ENCODE results near the gene DNAH17.
A peak's percentile ranks its signal among the peaks of the same experiment; 100 is the strongest.

The DNAH17 gene

DNA sequence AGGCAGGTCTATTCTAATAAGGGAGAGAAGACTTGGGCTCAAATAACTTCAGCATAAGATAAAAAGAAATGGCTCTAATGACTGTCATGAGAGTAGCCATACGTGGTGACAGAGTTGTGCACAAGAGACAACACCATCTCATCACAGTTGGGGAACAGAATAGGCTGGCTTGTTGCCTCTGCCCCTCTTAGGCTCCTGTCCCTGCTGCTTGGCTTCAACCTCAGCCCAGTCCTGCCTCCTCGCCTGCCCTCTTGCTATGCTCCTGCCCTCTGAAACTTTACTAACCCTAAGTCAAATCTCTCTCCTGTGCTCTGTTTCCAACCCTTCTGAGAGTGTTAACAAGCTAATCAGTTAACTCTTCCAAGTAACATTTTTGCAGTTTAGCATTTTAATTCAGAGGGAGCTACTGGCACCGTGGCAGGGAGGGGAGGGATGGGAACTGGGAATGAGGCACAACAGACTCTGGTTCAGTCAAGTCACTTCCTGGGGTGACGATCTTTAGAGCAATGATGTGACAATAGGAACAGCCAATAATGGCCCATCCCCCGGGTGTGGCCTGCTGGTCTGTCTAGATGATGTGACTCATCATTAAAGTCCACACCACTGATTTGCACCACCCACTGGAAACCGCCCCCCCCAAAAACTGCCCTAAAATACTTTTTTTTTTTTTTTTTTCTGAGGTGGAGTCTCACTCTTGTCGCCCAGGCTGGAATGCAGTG lies 35.5 kb downstream of the DNAH17 start:
- peak; percentile 20 for DNase-seq

DNA sequence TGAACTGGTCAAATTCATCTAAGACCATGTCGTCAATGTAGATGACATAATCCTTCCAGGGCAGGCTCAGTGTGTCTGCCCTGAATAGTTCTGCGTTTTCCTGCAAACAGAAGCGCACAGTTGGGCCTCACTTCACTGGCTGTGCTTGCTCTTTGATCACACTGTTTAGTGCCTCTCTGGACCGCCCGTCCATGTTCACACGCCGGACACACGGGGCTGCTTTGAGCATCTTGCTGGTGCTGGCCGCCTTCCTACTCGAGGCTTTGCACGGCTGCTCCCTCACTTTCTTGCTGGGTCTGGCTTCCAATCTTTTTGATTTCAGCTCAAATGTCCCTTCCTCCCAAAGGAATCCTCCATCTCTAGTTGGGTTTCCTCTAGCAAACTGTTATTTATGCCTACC lies 37.4 kb downstream of the DNAH17 start:
- no peak for DNase-seq

GRCh38 chr17:78538033-78538776 lies 39.0 kb downstream of the DNAH17 start:
- no peak for DNase-seq

DNA sequence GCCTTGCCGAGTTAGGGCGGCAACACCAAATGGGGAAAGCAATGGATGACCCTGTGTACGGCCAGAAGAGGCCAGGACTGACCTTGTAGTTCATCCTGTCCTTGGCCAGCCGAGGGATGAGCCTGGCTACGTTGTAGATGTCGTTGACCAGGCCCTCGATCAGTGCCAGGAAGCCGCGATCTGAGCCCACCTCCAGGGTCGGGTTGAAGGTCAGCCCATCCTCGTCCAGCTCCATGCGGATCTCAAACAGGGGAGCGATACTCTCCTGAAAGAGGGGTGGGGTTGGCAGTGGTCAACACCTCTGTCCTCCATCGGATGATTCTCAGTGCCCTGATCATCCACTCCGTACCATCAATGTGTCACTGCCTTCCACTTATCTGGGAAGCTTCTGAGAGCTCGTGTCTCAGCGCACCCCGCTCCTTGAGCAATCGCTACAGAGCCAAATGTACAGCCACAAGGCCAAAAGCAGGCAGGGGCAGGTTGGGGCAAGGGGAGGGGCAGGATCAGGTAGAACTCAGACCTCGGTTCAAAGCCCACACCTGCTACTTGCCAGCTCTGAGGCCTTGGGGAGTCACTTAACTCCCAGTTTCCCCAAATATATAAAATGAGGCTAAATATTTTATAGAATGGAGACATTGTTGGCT lies 39.9 kb downstream of the DNAH17 start:
- no peak for DNase-seq

GRCh38 chr17:78535273-78536197 lies 41.7 kb downstream of the DNAH17 start:
- DNase-seq = no peak

DNA sequence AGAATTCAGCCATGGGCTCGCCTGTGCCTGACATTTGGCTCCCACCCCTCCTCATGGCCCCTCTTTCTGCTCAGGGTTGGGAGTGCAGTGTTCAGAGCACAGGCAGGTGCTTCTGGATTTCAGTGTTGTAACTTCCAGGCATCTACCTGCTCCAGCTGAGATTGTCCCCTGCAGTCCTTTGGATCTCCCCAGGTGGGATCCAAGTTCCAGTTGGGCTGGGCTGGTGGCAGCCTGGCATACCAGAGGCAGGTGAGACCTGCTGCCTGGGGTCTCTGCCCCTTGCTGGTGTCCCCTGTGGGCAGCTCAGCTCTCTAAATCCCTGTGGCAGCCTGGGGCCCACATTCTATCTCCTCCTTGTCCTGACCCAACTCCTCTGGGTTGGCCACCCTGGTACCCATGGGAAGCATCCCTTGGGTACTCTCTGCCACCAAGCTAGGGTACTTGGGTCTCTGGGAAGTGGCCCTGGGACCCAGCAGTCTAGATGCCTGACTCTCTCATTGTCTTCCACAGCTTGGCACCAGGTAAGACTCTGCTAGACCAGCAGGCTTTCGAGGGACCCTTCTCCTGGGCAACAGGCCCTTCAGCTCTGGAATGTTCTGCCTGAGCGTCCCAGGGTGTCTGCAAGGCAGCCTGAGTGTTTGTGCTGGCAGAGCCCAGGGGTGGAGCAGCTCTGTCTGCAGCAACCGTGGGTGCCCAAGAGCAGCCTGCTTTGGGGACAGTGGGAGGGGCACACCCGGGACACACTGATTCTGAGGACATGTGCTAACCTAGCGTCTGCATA lies 42.5 kb downstream of the DNAH17 start:
- DNase-seq = no peak

DNA sequence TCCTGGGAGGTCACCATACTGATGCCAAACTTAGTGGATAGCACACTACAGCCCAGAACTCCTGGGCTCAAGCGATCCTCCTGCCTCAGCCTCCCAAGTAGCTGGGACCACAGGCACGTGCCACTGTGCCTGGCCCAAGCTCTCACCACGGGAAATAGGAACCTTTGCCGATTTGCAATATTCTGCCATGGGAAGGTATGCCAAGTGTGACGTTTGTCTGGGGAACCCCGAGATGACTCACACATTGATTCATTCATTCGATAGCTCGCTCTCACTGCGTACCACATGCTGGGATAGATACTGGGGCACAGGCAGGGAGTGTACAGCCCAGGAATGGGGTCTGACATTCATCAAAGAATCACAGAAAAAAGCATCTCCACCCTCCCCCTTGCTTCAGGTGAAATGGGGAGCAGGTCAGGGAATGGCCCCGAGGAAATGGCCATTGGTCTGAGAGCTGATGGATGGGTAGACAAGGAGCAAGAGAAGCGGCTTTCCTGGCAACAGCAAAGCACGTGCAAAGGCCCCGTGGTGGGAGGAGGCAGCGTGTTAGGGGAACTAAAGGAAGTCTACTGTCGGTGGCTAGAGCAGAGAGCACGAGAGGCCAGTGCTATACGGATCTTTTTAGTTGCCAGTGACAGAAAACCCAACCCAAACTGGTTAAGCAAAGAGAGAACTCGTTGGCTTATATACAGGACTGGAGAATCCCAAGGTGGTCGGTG lies 44.1 kb downstream of the DNAH17 start:
- no peak for DNase-seq

GRCh38 chr17:78532311-78532710 lies 44.9 kb downstream of the DNAH17 start:
- DNase-seq = no peak

- DNase-seq = no peak
Measured at GRCh38 chr17:78530675-78531074, 46.5 kb downstream of the DNAH17 start.

DNA sequence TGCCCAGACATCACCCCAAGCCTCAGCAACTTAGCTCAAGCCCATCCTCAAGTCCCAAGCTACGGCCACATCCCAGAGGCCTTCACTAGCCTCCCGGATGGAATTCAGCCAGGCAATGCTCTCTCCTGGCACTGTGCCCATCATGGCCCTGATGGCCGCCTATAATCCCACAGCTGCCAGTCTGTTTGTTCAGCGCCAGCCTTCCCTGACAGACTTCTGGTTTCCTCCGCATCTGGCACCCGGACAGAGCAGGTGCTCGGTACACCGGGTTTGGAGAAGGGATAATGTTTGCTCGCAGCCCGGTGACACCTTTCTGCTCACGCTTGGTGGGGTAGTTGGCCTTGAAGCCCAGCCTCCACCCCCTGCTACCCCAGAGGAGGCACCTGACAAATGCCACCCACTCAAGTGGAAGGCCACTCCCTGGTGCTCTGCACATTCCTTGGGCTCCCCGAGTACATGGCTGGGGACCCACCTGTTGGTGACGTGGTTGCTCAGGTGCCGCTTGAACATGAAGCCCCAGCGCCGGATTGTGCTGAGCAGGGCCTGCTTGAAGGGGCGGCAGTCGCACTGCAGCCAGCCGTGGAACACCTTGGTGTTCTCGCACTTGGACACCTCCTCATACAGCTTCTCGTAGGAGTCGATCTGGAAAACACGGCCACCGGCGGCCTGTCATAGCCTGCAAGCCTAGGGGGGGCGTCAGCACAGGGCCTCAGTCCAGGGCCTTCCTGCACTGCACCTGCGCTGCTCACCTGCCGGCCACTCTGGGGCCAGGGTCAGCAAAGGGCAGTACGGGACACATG lies 47.1 kb downstream of the DNAH17 start:
- no peak for DNase-seq

DNA sequence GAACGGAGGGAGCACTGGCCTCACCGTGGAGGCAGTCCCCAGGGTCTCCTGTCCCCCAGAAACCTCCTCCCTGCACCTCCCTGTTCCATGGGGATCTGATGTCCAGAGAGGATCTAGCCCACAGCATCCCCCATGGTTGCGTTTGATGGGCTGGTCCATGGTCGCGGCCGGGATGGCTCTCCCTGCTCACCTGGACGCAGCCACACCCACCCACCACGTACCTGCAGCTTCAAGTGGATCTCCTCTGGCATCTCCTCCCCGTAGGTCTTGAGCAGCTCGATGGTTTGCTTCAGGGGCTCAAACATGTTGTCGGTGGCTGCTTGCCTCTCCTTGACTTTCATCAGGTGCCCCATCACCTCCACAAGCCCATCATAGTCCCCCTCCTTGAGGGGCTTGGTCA lies 47.9 kb downstream of the DNAH17 start:
- DNase-seq = no peak

- DNase-seq = peak; percentile 15
Measured at GRCh38 chr17:78528541-78528940, 48.7 kb downstream of the DNAH17 start.

GRCh38 chr17:78527345-78527744 lies 49.9 kb downstream of the DNAH17 start:
- DNase-seq = no peak

- DNase-seq = no peak
Measured at GRCh38 chr17:78526231-78527025, 50.8 kb downstream of the DNAH17 start.

GRCh38 chr17:78525511-78526160 lies 51.6 kb downstream of the DNAH17 start:
- no peak for DNase-seq

DNA sequence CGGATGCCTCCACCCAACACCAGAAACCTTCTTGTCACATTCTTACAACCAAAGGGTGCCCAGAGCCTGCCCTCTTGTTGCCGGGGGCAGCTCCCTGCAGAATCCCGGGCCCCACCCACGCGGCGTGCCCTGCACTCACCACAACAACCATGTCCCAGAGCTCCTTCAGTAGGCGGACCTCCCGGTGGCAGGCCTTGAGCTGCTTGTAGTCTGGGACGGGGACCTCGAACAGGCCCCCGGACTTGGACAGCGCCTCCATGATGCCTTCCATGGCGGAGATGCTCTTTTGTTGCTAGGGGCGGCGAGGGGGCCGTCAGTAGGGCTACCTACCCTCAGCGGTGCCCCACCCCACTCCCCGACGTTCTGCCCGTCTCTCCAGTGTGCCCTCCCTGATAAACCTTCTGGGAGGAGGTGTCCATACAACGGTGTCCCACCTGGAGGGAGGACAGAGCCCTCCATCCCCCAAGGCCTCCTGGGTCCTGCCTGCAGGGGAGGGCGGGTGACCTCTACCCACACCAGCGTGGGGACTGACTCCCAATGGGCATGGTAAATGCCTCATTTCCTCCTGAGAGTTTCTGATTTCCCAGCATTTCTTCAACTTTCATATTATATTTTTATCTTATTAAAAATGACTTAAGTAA lies 52.2 kb downstream of the DNAH17 start:
- DNase-seq = no peak

DNA sequence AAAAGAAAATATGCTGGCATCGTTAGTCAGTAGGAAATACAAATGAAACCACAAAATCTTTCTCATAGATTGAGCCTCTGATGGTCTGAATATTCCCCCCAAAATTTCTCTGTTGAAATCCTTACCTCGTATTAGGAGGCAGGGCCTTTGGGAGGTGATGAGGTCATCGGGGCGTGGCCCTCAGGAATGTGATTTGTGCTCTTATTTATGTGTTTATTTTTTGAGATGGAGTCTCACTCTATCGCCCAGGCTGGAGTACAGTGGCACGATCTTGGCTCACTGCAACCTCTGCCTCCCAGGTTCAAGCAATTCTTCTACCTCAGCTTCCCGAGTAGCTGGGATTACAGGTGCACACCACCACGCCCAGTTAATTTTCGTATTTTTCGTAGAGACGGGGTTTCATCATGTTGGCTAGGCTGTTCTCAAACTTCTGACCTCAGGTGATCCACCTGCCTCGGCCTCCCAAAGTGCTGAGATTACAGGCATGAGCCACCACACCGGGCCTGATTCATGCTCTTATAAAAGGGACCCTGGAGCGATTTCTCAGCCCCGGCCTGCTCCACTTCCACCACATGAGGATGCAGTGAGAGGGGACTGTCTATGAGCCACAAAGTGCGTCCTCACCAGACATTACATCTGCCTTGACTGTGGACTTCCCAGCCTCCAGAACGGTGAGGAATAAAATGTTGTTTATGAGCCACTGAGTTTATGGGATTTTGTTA lies 53.1 kb downstream of the DNAH17 start:
- DNase-seq = no peak

Data from hematopoietic multipotent progenitor cell treated with erythropoietin and hydrocortisone succinate and interleukin-3 and kit ligand, for 4 days (in vitro differentiated cells).